OCI-LY1 (cell line): ENCODE results near the gene IMPDH2.
"Not testable (repeated sequence)": the region's sequence is repeated elsewhere in the genome, so short reads cannot be mapped to it uniquely, and the experiment has no call there.

Experiments
- H2AFZ ChIP-seq: fragments of 200-600 bp; sonication (generic), shearing (Covaris generic); 2 replicates; pipeline ENCODE4 v1.6.0; 2014; ENCODE audit warnings: antibody characterized with exemption, mild to moderate bottlenecking, low read length
- H3F3A ChIP-seq: fragments of 200-600 bp; sonication (generic), shearing (Covaris generic); 2 replicates; pipeline ENCODE4 v1.6.0; 2014; ENCODE audit warnings: mild to moderate bottlenecking, antibody characterized with exemption, low read length, moderate library complexity; ENCODE audit not compliant: insufficient read depth
- H3K27ac ChIP-seq: fragments of 200-600 bp; sonication (generic); 2 replicates; pipeline ENCODE4 v1.5.1; 2014; ENCODE audit warnings: low read length, mixed run types, mild to moderate bottlenecking, low read depth; ENCODE audit not compliant: poor library complexity, severe bottlenecking
- H3K27me3 ChIP-seq: fragments of 200-600 bp; sonication (generic); 2 replicates; pipeline ENCODE4 v1.6.0; 2014; ENCODE audit warnings: antibody characterized with exemption, mild to moderate bottlenecking, low read length, moderate library complexity; ENCODE audit not compliant: insufficient read depth
- H3K36me3 ChIP-seq: fragments of 200-600 bp; sonication (generic); 2 replicates; pipeline ENCODE4 v1.6.1; 2014; ENCODE audit warnings: mild to moderate bottlenecking, antibody characterized with exemption, low read length, moderate library complexity, mixed read lengths; ENCODE audit not compliant: insufficient read depth
- H3K4me1 ChIP-seq: fragments of 200-600 bp; sonication (generic); 2 replicates; pipeline ENCODE4 v1.5.1; 2014; ENCODE audit warnings: mild to moderate bottlenecking, low read length, moderate library complexity; ENCODE audit not compliant: insufficient read depth, severe bottlenecking
- H3K4me2 ChIP-seq: fragments of 200-600 bp; sonication (generic), shearing (Covaris generic); 2 replicates; pipeline ENCODE4 v1.6.1; 2014; ENCODE audit warnings: low read length
- H3K4me3 ChIP-seq: fragments of 200-600 bp; sonication (generic); 2 replicates; pipeline ENCODE4 v1.5.1; 2014; ENCODE audit warnings: low read length, low read depth, mild to moderate bottlenecking, mixed read lengths; ENCODE audit not compliant: poor library complexity, severe bottlenecking
- H3K79me2 ChIP-seq: fragments of 200-600 bp; shearing (Covaris generic); 2 replicates; pipeline ENCODE4 v1.6.1; 2016; ENCODE audit warnings: mixed run types, low read length, mixed read lengths; ENCODE audit not compliant: insufficient read depth
- H3K9ac ChIP-seq: fragments of 200-600 bp; sonication (generic), shearing (Covaris generic); 2 replicates; pipeline ENCODE4 v1.6.1; 2014; ENCODE audit warnings: mild to moderate bottlenecking, low read length, mixed read lengths
- H3K9me2 ChIP-seq: fragments of 200-600 bp; sonication (generic), shearing (Covaris generic); 2 replicates; pipeline ENCODE4 v1.6.1; 2014; ENCODE audit warnings: low read depth, mild to moderate bottlenecking, low read length, mixed read lengths
- H3K9me3 ChIP-seq: fragments of 200-600 bp; shearing (Covaris generic); 2 replicates; pipeline ENCODE4 v1.6.1; 2014; ENCODE audit warnings: low read length, mixed read lengths
- H4K20me1 ChIP-seq: fragments of 200-600 bp; sonication (generic), shearing (Covaris generic); 2 replicates; pipeline ENCODE4 v1.6.0; 2016; ENCODE audit warnings: mild to moderate bottlenecking, low read length; ENCODE audit not compliant: insufficient read depth
- EZH2 ChIP-seq: fragments of 200-600 bp; sonication (generic), shearing (Covaris generic); IDR thresholded peaks from 2 replicates; pipeline ENCODE4 v1.8.0; 2017; ENCODE audit warnings: borderline replicate concordance, mixed run types, mild to moderate bottlenecking, antibody characterized with exemption, low read length, moderate library complexity, mixed read lengths
- TF ChIP-seq, protein P1 (sequence below): fragments of 200-600 bp; sonication (generic), shearing (Covaris generic); IDR thresholded peaks from 2 replicates; pipeline ENCODE4 v1.5.1; 2017; ENCODE audit warnings: mild to moderate bottlenecking, antibody characterized with exemption, low read length, moderate library complexity, mixed read lengths

The IMPDH2 gene

GRCh38 chr3:49009396-49009795 lies 19.8 kb downstream of the IMPDH2 start:
- H3K4me1 ChIP-seq: peaks cover 17% of the 10 kb centered on the region
- H3K4me3 ChIP-seq: no peak overlapping the region
- H3K9me3 ChIP-seq: no peaks in the 10 kb centered on the region
- H3K9me2 ChIP-seq: no peaks in the 10 kb centered on the region
- H3K36me3 ChIP-seq: peaks cover 26% of the 10 kb centered on the region
- no peak overlapping the region for H3K4me2 ChIP-seq
- H3K9ac ChIP-seq: no peak overlapping the region
- H3K27ac ChIP-seq: no peak overlapping the region
- no peaks in the 10 kb centered on the region for H4K20me1 ChIP-seq
- no peaks in the 10 kb centered on the region for H3K27me3 ChIP-seq
- no peaks in the 10 kb centered on the region for H3F3A ChIP-seq
- H3K79me2 ChIP-seq: no peaks in the 10 kb centered on the region
- TF ChIP-seq, protein P1, sequence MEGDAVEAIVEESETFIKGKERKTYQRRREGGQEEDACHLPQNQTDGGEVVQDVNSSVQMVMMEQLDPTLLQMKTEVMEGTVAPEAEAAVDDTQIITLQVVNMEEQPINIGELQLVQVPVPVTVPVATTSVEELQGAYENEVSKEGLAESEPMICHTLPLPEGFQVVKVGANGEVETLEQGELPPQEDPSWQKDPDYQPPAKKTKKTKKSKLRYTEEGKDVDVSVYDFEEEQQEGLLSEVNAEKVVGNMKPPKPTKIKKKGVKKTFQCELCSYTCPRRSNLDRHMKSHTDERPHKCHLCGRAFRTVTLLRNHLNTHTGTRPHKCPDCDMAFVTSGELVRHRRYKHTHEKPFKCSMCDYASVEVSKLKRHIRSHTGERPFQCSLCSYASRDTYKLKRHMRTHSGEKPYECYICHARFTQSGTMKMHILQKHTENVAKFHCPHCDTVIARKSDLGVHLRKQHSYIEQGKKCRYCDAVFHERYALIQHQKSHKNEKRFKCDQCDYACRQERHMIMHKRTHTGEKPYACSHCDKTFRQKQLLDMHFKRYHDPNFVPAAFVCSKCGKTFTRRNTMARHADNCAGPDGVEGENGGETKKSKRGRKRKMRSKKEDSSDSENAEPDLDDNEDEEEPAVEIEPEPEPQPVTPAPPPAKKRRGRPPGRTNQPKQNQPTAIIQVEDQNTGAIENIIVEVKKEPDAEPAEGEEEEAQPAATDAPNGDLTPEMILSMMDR: no peak
- no peak for TF ChIP-seq EZH2
- no peak overlapping the region for H2AFZ ChIP-seq

- not testable (repeated sequence) for H4K20me1 ChIP-seq, H3K79me2 ChIP-seq, H3K27ac ChIP-seq
Observed at GRCh38 chr3:49008627-49009026, 20.6 kb downstream of the IMPDH2 start.

DNA sequence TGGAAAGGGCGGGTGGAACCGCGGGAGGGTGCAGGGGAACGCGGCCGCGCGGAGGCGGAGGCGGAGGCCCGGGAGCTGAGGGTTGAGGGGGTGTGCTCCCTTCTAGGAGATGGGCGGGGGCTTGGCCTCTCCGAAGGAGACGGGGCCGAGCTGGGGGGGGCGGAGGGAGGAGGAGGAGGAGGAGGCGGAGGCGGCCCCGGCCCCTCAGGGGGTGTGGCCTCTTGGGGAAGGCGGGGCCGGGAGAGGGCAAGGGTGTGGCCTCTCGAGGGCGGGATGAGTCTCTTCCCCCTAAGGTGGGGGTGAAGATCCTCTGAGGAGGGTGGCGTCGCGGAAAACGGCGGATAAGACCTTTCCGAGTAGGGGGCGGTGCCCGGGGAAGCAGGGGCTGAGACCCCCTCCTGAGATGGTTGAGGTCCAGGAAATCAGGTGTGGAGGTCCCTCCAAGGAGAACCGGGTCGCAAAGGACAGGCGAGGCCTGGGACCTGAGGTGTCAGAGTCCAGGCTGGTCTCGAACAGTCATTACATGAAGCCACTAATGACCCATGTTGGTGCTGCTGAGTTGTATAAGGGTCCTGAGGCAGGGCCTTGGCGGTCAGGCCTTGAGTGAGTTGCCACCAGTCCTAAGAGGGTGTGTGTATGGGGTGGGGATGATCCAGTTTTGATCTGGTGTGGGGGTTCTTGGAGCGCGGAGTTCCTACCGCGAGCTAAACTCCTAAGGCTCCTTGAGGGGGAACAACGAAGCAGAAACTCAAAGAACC lies 21.2 kb downstream of the IMPDH2 start:
- H3K27ac ChIP-seq: peak overlapping the region; percentile 75

More at GRCh38 chr3:49008627-49009026, 20.6 kb downstream of the IMPDH2 start:
- Histone ChIP-seq H3K9ac (peak overlapping the region; percentile 69; the same call in 1 of the 2 replicates), H3K36me3 (peaks cover 21% of the 10 kb centered on the region; the same call in 1 of the 2 replicates), H3K4me1 (peaks cover 17% of the 10 kb centered on the region), H3K4me3 (peak overlapping the region; percentile 75), H3K4me2 (peak overlapping the region; percentile 77)
- not testable (repeated sequence) for H2AFZ ChIP-seq, H3K9me2 ChIP-seq, H3K9me3 ChIP-seq, H3K27me3 ChIP-seq, H3F3A ChIP-seq

More for the DNA sequence above, 21.2 kb downstream of the IMPDH2 start:
- Histone ChIP-seq H3K9ac (peak overlapping the region; percentile 91), H3K9me2 (no peaks in the 10 kb centered on the region), H3F3A (no peaks in the 10 kb centered on the region), H3K4me2 (peak overlapping the region; percentile 77), H3K4me3 (peak overlapping the region; percentile 75), H2AFZ (no peak overlapping the region), H3K9me3 (no peaks in the 10 kb centered on the region), H3K27me3 (no peaks in the 10 kb centered on the region), H4K20me1 (no peaks in the 10 kb centered on the region), H3K79me2 (no peaks in the 10 kb centered on the region), H3K36me3 (peaks cover 15% of the 10 kb centered on the region; the same call in 1 of the 2 replicates), H3K4me1 (peaks cover 17% of the 10 kb centered on the region)
- TF ChIP-seq, protein P1: no peak
- no peak for TF ChIP-seq EZH2
